Measurements from ENCODE around the gene MYH14.

DNA sequence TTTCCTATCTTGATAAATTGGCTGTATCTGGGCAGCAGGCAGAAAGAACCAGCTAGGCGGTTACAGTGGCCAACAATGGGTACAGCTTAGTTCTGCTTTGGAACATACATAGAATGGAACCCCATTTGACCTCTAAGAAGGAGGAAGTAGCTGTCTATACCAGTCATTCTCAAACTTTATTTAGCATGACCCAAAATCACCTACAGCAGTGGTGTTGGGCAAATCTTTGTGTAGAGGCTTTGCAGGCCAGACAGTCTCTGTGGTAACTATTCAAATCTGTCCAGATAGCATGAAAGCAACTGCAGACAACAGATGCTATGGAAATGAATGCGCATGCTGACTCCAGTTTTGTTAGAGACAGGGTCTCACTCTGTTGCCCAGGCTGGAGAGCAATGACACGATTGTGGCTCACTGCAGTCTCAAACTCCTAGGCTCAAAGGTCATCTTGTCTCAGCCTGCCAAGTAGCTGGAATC is 137.7 kb downstream of the MYH14 start:
- TF ChIP-seq, protein P1, sequence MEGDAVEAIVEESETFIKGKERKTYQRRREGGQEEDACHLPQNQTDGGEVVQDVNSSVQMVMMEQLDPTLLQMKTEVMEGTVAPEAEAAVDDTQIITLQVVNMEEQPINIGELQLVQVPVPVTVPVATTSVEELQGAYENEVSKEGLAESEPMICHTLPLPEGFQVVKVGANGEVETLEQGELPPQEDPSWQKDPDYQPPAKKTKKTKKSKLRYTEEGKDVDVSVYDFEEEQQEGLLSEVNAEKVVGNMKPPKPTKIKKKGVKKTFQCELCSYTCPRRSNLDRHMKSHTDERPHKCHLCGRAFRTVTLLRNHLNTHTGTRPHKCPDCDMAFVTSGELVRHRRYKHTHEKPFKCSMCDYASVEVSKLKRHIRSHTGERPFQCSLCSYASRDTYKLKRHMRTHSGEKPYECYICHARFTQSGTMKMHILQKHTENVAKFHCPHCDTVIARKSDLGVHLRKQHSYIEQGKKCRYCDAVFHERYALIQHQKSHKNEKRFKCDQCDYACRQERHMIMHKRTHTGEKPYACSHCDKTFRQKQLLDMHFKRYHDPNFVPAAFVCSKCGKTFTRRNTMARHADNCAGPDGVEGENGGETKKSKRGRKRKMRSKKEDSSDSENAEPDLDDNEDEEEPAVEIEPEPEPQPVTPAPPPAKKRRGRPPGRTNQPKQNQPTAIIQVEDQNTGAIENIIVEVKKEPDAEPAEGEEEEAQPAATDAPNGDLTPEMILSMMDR (IDR thresholded peaks at IDR 0.05), result no peak
- TF ChIP-seq POLR2A (IDR thresholded peaks at IDR 0.05), result no peak
